ENCODE results near the gene SHLD1. TPM values are rescaled to one million over a fixed set of nuclear protein-coding genes. Genes with fewer than 3 reads are reported as not detected.

Gene SHLD1
- polyA plus RNA-seq, 2 donors: 3.4 to 4.9 TPM

GRCh38 chr20:5840411-5841002 is 90.3 kb downstream of the SHLD1 start:
- Histone ChIP-seq H3K4me1 (ENCODE audit: control insufficient read depth in 2 of 2, insufficient read depth in 2 of 2, low read length in 1 of 2) (no peaks in the 10 kb centered on the region), H3K36me3 (ENCODE audit: control insufficient read depth in 2 of 2, insufficient read depth in 2 of 2, low read length in 1 of 2) (no peaks in the 10 kb centered on the region), H3K9me3 (ENCODE audit: control insufficient read depth in 2 of 2, insufficient read depth in 1 of 2, low read depth in 1 of 2, low read length in 1 of 2) (no peaks in the 10 kb centered on the region), H3K27me3 (ENCODE audit: control insufficient read depth in 1 of 2, insufficient read depth in 2 of 2, low read length in 2 of 2) (no peaks in the 10 kb centered on the region), H3K27ac (ENCODE audit: low read depth in 2 of 2, low read length in 1 of 2) (no peak overlapping the region), H3K4me3 (ENCODE audit: low read depth in 1 of 2, low read length in 2 of 2) (no peak overlapping the region)
- WGBS, 2 donors: 88 to 93% methylated on average over 5 of the region's 5 CpGs

- Histone ChIP-seq H3K27me3 (ENCODE audit: control insufficient read depth in 1 of 2, insufficient read depth in 2 of 2, low read length in 2 of 2) (no peaks in the 10 kb centered on the region), H3K27ac (ENCODE audit: low read depth in 2 of 2, low read length in 1 of 2) (no peak overlapping the region), H3K36me3 (ENCODE audit: control insufficient read depth in 2 of 2, insufficient read depth in 2 of 2, low read length in 1 of 2) (no peaks in the 10 kb centered on the region), H3K9me3 (ENCODE audit: control insufficient read depth in 2 of 2, insufficient read depth in 1 of 2, low read depth in 1 of 2, low read length in 1 of 2) (no peaks in the 10 kb centered on the region), H3K4me1 (ENCODE audit: control insufficient read depth in 2 of 2, insufficient read depth in 2 of 2, low read length in 1 of 2) (no peaks in the 10 kb centered on the region), H3K4me3 (ENCODE audit: low read depth in 1 of 2, low read length in 2 of 2) (no peak overlapping the region)
- 78 to 98% methylated on average over 1 of the region's 1 CpG for WGBS, 2 donors
Observed at GRCh38 chr20:5841522-5841921, 91.3 kb downstream of the SHLD1 start.

- no peak overlapping the region for H3K27ac ChIP-seq (ENCODE audit: low read depth in 2 of 2, low read length in 1 of 2)
- no peaks in the 10 kb centered on the region for H3K9me3 ChIP-seq (ENCODE audit: control insufficient read depth in 2 of 2, insufficient read depth in 1 of 2, low read depth in 1 of 2, low read length in 1 of 2)
- no peaks in the 10 kb centered on the region for H3K27me3 ChIP-seq (ENCODE audit: control insufficient read depth in 1 of 2, insufficient read depth in 2 of 2, low read length in 2 of 2)
- WGBS, 2 donors: 89 to 92% methylated on average over 2 of the region's 2 CpGs
- H3K4me3 ChIP-seq (ENCODE audit: low read depth in 1 of 2, low read length in 2 of 2): no peak overlapping the region
- H3K36me3 ChIP-seq (ENCODE audit: control insufficient read depth in 2 of 2, insufficient read depth in 2 of 2, low read length in 1 of 2): no peaks in the 10 kb centered on the region
- no peaks in the 10 kb centered on the region for H3K4me1 ChIP-seq (ENCODE audit: control insufficient read depth in 2 of 2, insufficient read depth in 2 of 2, low read length in 1 of 2)
Observed at GRCh38 chr20:5842465-5842864, 92.3 kb downstream of the SHLD1 start.

- Histone ChIP-seq H3K36me3 (ENCODE audit: control insufficient read depth in 2 of 2, insufficient read depth in 2 of 2, low read length in 1 of 2) (no peaks in the 10 kb centered on the region), H3K9me3 (ENCODE audit: control insufficient read depth in 2 of 2, insufficient read depth in 1 of 2, low read depth in 1 of 2, low read length in 1 of 2) (no peaks in the 10 kb centered on the region), H3K27ac (ENCODE audit: low read depth in 2 of 2, low read length in 1 of 2) (no peak overlapping the region), H3K27me3 (ENCODE audit: control insufficient read depth in 1 of 2, insufficient read depth in 2 of 2, low read length in 2 of 2) (no peaks in the 10 kb centered on the region), H3K4me3 (ENCODE audit: low read depth in 1 of 2, low read length in 2 of 2) (no peak overlapping the region), H3K4me1 (ENCODE audit: control insufficient read depth in 2 of 2, insufficient read depth in 2 of 2, low read length in 1 of 2) (no peaks in the 10 kb centered on the region)
- WGBS, 2 donors: 43 to 54% methylated on average over 5 of the region's 5 CpGs
Observed at GRCh38 chr20:5843054-5843592, 92.9 kb downstream of the SHLD1 start.

- H3K9me3 ChIP-seq (ENCODE audit: control insufficient read depth in 2 of 2, insufficient read depth in 1 of 2, low read depth in 1 of 2, low read length in 1 of 2): no peaks in the 10 kb centered on the region
- no peaks in the 10 kb centered on the region for H3K36me3 ChIP-seq (ENCODE audit: control insufficient read depth in 2 of 2, insufficient read depth in 2 of 2, low read length in 1 of 2)
- H3K4me3 ChIP-seq (ENCODE audit: low read depth in 1 of 2, low read length in 2 of 2): no peak overlapping the region
- 37 to 72% methylated on average over 2 of the region's 2 CpGs for WGBS, 2 donors
- no peaks in the 10 kb centered on the region for H3K27me3 ChIP-seq (ENCODE audit: control insufficient read depth in 1 of 2, insufficient read depth in 2 of 2, low read length in 2 of 2)
- H3K4me1 ChIP-seq (ENCODE audit: control insufficient read depth in 2 of 2, insufficient read depth in 2 of 2, low read length in 1 of 2): no peaks in the 10 kb centered on the region
- H3K27ac ChIP-seq (ENCODE audit: low read depth in 2 of 2, low read length in 1 of 2): no peak overlapping the region
Observed at GRCh38 chr20:5844063-5844681, 94.0 kb downstream of the SHLD1 start.

- Histone ChIP-seq H3K4me3 (ENCODE audit: low read depth in 1 of 2, low read length in 2 of 2) (no peak overlapping the region), H3K36me3 (ENCODE audit: control insufficient read depth in 2 of 2, insufficient read depth in 2 of 2, low read length in 1 of 2) (no peaks in the 10 kb centered on the region), H3K4me1 (ENCODE audit: control insufficient read depth in 2 of 2, insufficient read depth in 2 of 2, low read length in 1 of 2) (no peaks in the 10 kb centered on the region), H3K27ac (ENCODE audit: low read depth in 2 of 2, low read length in 1 of 2) (no peak overlapping the region), H3K9me3 (ENCODE audit: control insufficient read depth in 2 of 2, insufficient read depth in 1 of 2, low read depth in 1 of 2, low read length in 1 of 2) (no peaks in the 10 kb centered on the region), H3K27me3 (ENCODE audit: control insufficient read depth in 1 of 2, insufficient read depth in 2 of 2, low read length in 2 of 2) (no peaks in the 10 kb centered on the region)
- WGBS, 2 donors: 39 to 45% methylated on average over 12 of the region's 12 CpGs
Observed at GRCh38 chr20:5845681-5846615, 95.7 kb downstream of the SHLD1 start.

GRCh38 chr20:5848711-5849505 is 98.7 kb downstream of the SHLD1 start:
- Histone ChIP-seq H3K27ac (ENCODE audit: low read depth in 2 of 2, low read length in 1 of 2) (no peak overlapping the region), H3K36me3 (ENCODE audit: control insufficient read depth in 2 of 2, insufficient read depth in 2 of 2, low read length in 1 of 2) (no peaks in the 10 kb centered on the region), H3K27me3 (ENCODE audit: control insufficient read depth in 1 of 2, insufficient read depth in 2 of 2, low read length in 2 of 2) (no peaks in the 10 kb centered on the region), H3K4me3 (ENCODE audit: low read depth in 1 of 2, low read length in 2 of 2) (no peak overlapping the region), H3K4me1 (ENCODE audit: control insufficient read depth in 2 of 2, insufficient read depth in 2 of 2, low read length in 1 of 2) (no peaks in the 10 kb centered on the region), H3K9me3 (ENCODE audit: control insufficient read depth in 2 of 2, insufficient read depth in 1 of 2, low read depth in 1 of 2, low read length in 1 of 2) (no peaks in the 10 kb centered on the region)
- 49 to 54% methylated on average over 11 of the region's 11 CpGs for WGBS, 2 donors

GRCh38 chr20:5855939-5856338 is 105.7 kb downstream of the SHLD1 start:
- Histone ChIP-seq H3K27ac (ENCODE audit: low read depth in 2 of 2, low read length in 1 of 2) (no peak overlapping the region), H3K4me1 (ENCODE audit: control insufficient read depth in 2 of 2, insufficient read depth in 2 of 2, low read length in 1 of 2) (no peaks in the 10 kb centered on the region), H3K4me3 (ENCODE audit: low read depth in 1 of 2, low read length in 2 of 2) (no peak overlapping the region), H3K9me3 (ENCODE audit: control insufficient read depth in 2 of 2, insufficient read depth in 1 of 2, low read depth in 1 of 2, low read length in 1 of 2) (peaks cover 0 to 2% of the 10 kb centered on the region in 2 donors), H3K27me3 (ENCODE audit: control insufficient read depth in 1 of 2, insufficient read depth in 2 of 2, low read length in 2 of 2) (no peaks in the 10 kb centered on the region), H3K36me3 (ENCODE audit: control insufficient read depth in 2 of 2, insufficient read depth in 2 of 2, low read length in 1 of 2) (no peaks in the 10 kb centered on the region)
- 79 to 99% methylated on average over 3 of the region's 3 CpGs for WGBS, 2 donors

- 86 to 88% methylated on average over 5 of the region's 5 CpGs for WGBS, 2 donors
- H3K9me3 ChIP-seq (ENCODE audit: control insufficient read depth in 2 of 2, insufficient read depth in 1 of 2, low read depth in 1 of 2, low read length in 1 of 2): peaks cover 0 to 2% of the 10 kb centered on the region in 2 donors
- H3K36me3 ChIP-seq (ENCODE audit: control insufficient read depth in 2 of 2, insufficient read depth in 2 of 2, low read length in 1 of 2): no peaks in the 10 kb centered on the region
- no peak overlapping the region for H3K4me3 ChIP-seq (ENCODE audit: low read depth in 1 of 2, low read length in 2 of 2)
- H3K27ac ChIP-seq (ENCODE audit: low read depth in 2 of 2, low read length in 1 of 2): no peak overlapping the region
- H3K4me1 ChIP-seq (ENCODE audit: control insufficient read depth in 2 of 2, insufficient read depth in 2 of 2, low read length in 1 of 2): peaks cover 4 to 5% of the 10 kb centered on the region in 2 donors
- no peaks in the 10 kb centered on the region for H3K27me3 ChIP-seq (ENCODE audit: control insufficient read depth in 1 of 2, insufficient read depth in 2 of 2, low read length in 2 of 2)
Observed at GRCh38 chr20:5859608-5860007, 109.4 kb downstream of the SHLD1 start.
